Mesenchymal stem cell (in vitro differentiated cells and primary cell): Measurements from ENCODE around the gene AOC3.

Experiments used
- DNase-seq: peaks from one replicate; pipeline ENCODE4 v3.0.0-alpha.2; 2013
- H2AFZ ChIP-seq: one replicate; pipeline ENCODE4 v1.6.1; 2013; ENCODE audit warnings: low read depth, mild to moderate bottlenecking, control low read depth, inconsistent platforms, low read length, moderate library complexity
- H2AK5ac ChIP-seq: 2 replicates; pipeline ENCODE4 v1.6.1; 2013; ENCODE audit warnings: low read length, moderate library complexity, mild to moderate bottlenecking, inconsistent platforms; ENCODE audit not compliant: severe bottlenecking
- H2BK120ac ChIP-seq: one replicate; pipeline ENCODE4 v1.6.1; 2013; ENCODE audit warnings: low read depth, mild to moderate bottlenecking, inconsistent platforms, low read length, moderate library complexity
- H2BK12ac ChIP-seq, 2 experiments: one replicate each; pipeline ENCODE4 v1.6.1; 2013; ENCODE audit warnings: inconsistent platforms in 2 of 2, low read length in 2 of 2, mild to moderate bottlenecking in 2 of 2, moderate library complexity in 2 of 2, control low read depth in 1 of 2
- H2BK15ac ChIP-seq: one replicate; pipeline ENCODE4 v1.6.1; 2013; ENCODE audit warnings: mild to moderate bottlenecking, low read depth, inconsistent platforms; ENCODE audit not compliant: poor library complexity, severe bottlenecking
- H2BK5ac ChIP-seq: 2 replicates; pipeline ENCODE4 v1.6.1; 2013; ENCODE audit warnings: low read depth, mild to moderate bottlenecking, low read length, control low read depth, inconsistent platforms; ENCODE audit not compliant: poor library complexity, severe bottlenecking
- H3K14ac ChIP-seq, 2 experiments: one replicate each; pipeline ENCODE4 v1.6.1; 2013; ENCODE audit warnings: inconsistent platforms in 2 of 2, low read length in 2 of 2, control low read depth in 1 of 2, mild to moderate bottlenecking in 1 of 2, moderate library complexity in 1 of 2
- H3K18ac ChIP-seq, 2 experiments: one replicate each; pipeline ENCODE4 v1.6.1; 2013; ENCODE audit warnings: inconsistent platforms in 2 of 2, low read length in 2 of 2, control low read depth in 1 of 2, low read depth in 1 of 2, mild to moderate bottlenecking in 1 of 2
- H3K23ac ChIP-seq, 2 experiments: one replicate each; pipeline ENCODE4 v1.6.1; 2013; ENCODE audit warnings: inconsistent platforms in 2 of 2, low read length in 2 of 2, mild to moderate bottlenecking in 2 of 2, moderate library complexity in 2 of 2, control low read depth in 1 of 2
- H3K27ac ChIP-seq: 2 replicates; pipeline ENCODE4 v1.5.1; 2013; ENCODE audit warnings: mild to moderate bottlenecking, moderate library complexity, low read length, control low read depth, inconsistent platforms; ENCODE audit not compliant: poor library complexity, severe bottlenecking
- H3K27me3 ChIP-seq, 2 experiments: 2 replicates each; pipeline versions ENCODE4 v1.6.1 to v1.7.0; 2013; ENCODE audit warnings: low read length in 2 of 2, mild to moderate bottlenecking in 2 of 2, moderate library complexity in 2 of 2, control low read depth in 1 of 2, inconsistent platforms in 1 of 2; ENCODE audit not compliant: control insufficient read depth in 1 of 2, insufficient read depth in 1 of 2
- H3K36me3 ChIP-seq, 2 experiments: 2 replicates each; pipeline versions ENCODE4 v1.6.1 to v1.7.0; 2013; ENCODE audit warnings: low read length in 2 of 2, control low read depth in 1 of 2, inconsistent platforms in 1 of 2, low read depth in 1 of 2, mild to moderate bottlenecking in 1 of 2; ENCODE audit not compliant: insufficient read depth in 2 of 2, control insufficient read depth in 1 of 2
- H3K4ac ChIP-seq, 2 experiments: one replicate each; pipeline ENCODE4 v1.6.1; 2013; ENCODE audit warnings: inconsistent platforms in 2 of 2, low read length in 2 of 2, mild to moderate bottlenecking in 2 of 2, moderate library complexity in 2 of 2, control low read depth in 1 of 2, low read depth in 1 of 2
- H3K4me1 ChIP-seq: 2 replicates; pipeline ENCODE4 v1.6.1; 2013; ENCODE audit warnings: low read depth, low read length, control low read depth; ENCODE audit not compliant: control insufficient read depth, insufficient read depth
- H3K4me2 ChIP-seq: 2 replicates; pipeline ENCODE4 v1.6.1; 2013; ENCODE audit warnings: low read length, mild to moderate bottlenecking, inconsistent platforms; ENCODE audit not compliant: poor library complexity, severe bottlenecking
- H3K4me3 ChIP-seq, 2 experiments: 2 replicates each; pipeline versions ENCODE4 v1.5.1 to v1.7.0; 2013; ENCODE audit warnings: low read length in 2 of 2, mild to moderate bottlenecking in 2 of 2, control low read depth in 1 of 2, low read depth in 1 of 2; ENCODE audit not compliant: insufficient read depth in 1 of 2
- H3K79me1 ChIP-seq: replicated peaks from 2 replicates; pipeline ENCODE4 v1.6.1; 2013; ENCODE audit warnings: mild to moderate bottlenecking, control low read depth, low read length, inconsistent platforms; ENCODE audit not compliant: poor library complexity, severe bottlenecking
- H3K9ac ChIP-seq: 2 replicates; pipeline ENCODE4 v1.7.0; 2013; ENCODE audit warnings: mild to moderate bottlenecking, low read length, moderate library complexity
- H3K9me3 ChIP-seq: 2 replicates; pipeline ENCODE4 v1.7.0; 2013; ENCODE audit warnings: mild to moderate bottlenecking, low read length; ENCODE audit not compliant: control insufficient read depth
- H4K8ac ChIP-seq: one replicate; pipeline ENCODE4 v1.6.1; 2013; ENCODE audit warnings: inconsistent platforms, mild to moderate bottlenecking, low read length, moderate library complexity
- H4K91ac ChIP-seq: one replicate; pipeline ENCODE4 v1.6.1; 2013; ENCODE audit warnings: mild to moderate bottlenecking, low read length, inconsistent platforms
- WGBS: methylation state at CpG from one replicate; pipeline ENCODE4 v1.1.7; 2013; ENCODE audit warnings: mixed read lengths; 5-methylcytosine and 5-hydroxymethylcytosine counted together

Gene AOC3

DNA sequence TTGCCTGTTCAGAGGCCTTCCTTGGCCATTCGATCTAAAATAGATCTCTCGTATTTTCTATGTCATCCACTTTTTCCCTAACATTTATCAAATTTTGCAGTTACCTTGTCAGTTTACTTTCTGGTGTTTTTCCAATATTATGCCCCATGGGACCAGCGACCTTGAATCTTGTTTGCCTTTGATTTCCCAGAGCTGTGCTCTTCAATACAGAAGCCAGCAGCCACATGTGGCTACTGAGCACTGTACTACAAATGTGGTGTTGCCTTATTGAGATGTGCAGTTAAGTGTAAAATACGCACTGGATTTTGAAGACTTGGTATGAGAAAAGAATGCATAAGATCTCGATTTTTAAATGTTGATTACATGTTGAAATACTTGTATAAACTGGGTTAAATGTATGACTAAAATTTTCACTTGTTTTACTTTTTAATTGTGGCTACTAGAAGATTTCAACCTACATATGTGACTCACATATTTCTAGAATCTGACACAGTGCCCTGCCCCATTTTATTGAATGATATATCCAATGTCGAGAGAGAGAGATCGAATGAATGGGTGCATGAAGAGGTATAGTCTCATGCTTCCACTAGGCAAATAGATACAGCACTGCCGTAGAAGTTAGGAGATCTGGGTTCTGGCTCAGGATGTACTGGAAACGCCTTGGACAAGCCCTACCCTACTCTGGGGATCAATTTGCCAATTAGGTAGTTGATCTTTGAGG, 18.6 kb upstream of the AOC3 start:
- Histone ChIP-seq H2AFZ (peak overlapping the region; percentile 95), H2BK5ac (no peak overlapping the region), H2BK120ac (no peak overlapping the region), H2BK12ac (no peak overlapping the region), H3K4me1 (peaks cover 3% of the 10 kb centered on the region), H3K4me3 (peak overlapping the region; percentile 93 to 94), H3K4me2 (peak overlapping the region; percentile 97), H3K27me3 (peaks cover 0 to 13% of the 10 kb centered on the region in 2 experiments), H3K27ac (peak overlapping the region; percentile 70), H2AK5ac (no peak overlapping the region), H4K91ac (peak overlapping the region; percentile 14), H3K79me1 (peaks cover 15% of the 10 kb centered on the region), H3K9me3 (no peaks in the 10 kb centered on the region), H3K9ac (peak overlapping the region; percentile 99), H3K18ac (peak overlapping the region in 1 of 2 experiments; percentile 91), H2BK15ac (no peak overlapping the region), H4K8ac (peak overlapping the region; percentile 98), H3K36me3 (peaks cover 20 to 28% of the 10 kb centered on the region in 2 experiments), H3K23ac (no peak overlapping the region), H3K14ac (peak overlapping the region in 1 of 2 experiments; percentile 48), H3K4ac (peak overlapping the region in 1 of 2 experiments; percentile 89)
- no peak for DNase-seq
- WGBS, result 62% methylated on average over 8 of the region's 9 CpGs

DNA sequence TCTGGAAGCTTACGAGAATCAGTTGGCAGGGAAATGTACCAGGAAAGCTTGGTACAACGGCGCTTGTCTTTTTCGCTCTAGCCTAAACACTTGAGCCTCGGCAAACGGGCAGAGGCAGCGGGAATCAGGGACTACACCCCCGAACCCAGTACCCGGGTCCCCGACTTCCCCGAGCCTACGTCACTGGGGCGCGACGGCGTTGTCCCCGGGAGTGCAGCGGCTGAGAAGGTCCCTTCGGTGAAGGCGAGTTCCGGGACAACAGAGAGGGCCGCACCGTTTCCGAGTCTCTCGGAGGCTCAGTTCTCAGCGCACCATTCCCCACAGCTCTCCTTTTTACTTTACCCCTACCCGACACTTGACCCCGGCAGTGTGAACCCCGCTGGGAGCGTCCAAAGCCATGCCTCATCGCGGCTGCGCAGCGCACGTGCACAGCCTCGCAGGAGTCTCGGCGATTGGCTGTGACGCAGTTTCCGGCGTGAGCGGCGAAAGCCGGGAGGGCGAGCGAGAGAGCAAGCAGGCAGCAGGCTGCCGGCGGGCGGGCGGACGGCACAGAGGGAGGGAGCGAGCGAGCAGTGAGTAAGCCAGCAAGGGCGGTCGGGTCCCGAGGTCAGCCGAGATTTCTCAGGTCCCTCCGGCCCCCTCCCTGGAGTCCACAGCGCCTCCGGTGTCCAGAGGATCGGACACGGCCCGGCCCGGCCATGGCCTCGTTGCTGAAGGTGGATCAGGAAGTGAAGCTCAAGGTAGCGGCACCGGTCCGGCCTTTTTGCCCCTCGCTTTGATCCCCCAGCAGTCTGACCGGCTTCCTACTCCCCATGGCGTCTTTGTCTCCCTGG, 17.8 kb upstream of the AOC3 start, which contains the start of gene PSME3:
PSME3 (plus strand) TSS at position 464 of the 833 bp plus-strand sequence; CDS start at position 699, 235 bp downstream.
- H2BK12ac ChIP-seq, result peak within 1 kb of the TSS in 1 of 2 experiments; percentile 61
- WGBS, result under 1% methylated on average over 60 of the region's 71 CpGs
- peak within 1 kb of the TSS; percentile 82 to 91 for H3K18ac ChIP-seq
- peak within 1 kb of the TSS; percentile 93 to 94 for H3K4me3 ChIP-seq
- H3K14ac ChIP-seq, result peak within 1 kb of the TSS; percentile 26 to 93
- H3K79me1 ChIP-seq, result peaks cover 21% of the 10 kb centered on the region
- H3K23ac ChIP-seq, result peak within 1 kb of the TSS; percentile 2 to 42
- no peak within 1 kb of the TSS for H2AK5ac ChIP-seq
- H3K9ac ChIP-seq, result peak within 1 kb of the TSS; percentile 99
- peaks cover 27 to 36% of the 10 kb centered on the region in 2 experiments for H3K36me3 ChIP-seq
- H3K27ac ChIP-seq, result peak within 1 kb of the TSS; percentile 70
- H3K4me1 ChIP-seq, result peaks cover 3% of the 10 kb centered on the region
- H3K27me3 ChIP-seq, result peaks cover 0 to 8% of the 10 kb centered on the region in 2 experiments
- H3K9me3 ChIP-seq, result no peaks in the 10 kb centered on the region
- H4K8ac ChIP-seq, result peak within 1 kb of the TSS; percentile 98
- H4K91ac ChIP-seq, result peak within 1 kb of the TSS; percentile 65
- DNase-seq, result peak; percentile 93
- H2BK15ac ChIP-seq, result peak within 1 kb of the TSS; percentile 62
- peak within 1 kb of the TSS; percentile 97 for H3K4me2 ChIP-seq
- H2BK5ac ChIP-seq, result peak within 1 kb of the TSS; percentile 10
- H2AFZ ChIP-seq, result peak within 1 kb of the TSS; percentile 95
- no peak within 1 kb of the TSS for H2BK120ac ChIP-seq
- H3K4ac ChIP-seq, result peak within 1 kb of the TSS; percentile 71 to 89

DNA sequence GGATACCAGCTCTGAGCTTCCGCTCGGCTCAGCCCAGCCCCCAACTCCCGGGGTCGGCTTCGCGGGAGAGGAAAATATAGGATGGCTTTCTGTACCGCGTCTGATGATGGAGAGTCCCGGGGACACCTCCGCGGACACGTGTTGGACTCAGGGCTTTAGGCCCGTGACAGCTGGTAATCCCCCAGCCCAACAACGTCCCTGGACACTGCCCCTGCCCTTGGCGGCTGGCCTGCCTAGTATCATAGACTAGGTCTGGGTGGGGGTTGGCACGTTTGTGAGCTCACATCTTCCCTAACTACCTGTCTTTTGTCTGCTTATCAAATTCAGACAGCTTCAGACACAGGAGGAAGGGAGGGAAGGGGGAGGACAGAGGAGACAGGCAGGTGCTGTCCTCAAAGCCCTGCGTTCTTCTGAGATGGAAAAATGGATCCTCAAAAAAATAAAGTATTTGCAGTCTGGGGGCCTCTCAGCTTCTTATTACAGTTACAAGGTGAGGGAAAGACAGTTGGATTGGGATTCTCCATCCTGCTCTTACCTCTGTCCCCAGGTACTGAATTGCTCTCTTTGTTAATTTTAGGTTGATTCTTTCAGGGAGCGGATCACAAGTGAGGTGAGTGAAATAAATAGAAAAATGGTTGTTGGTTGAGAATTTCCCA, 17.1 kb upstream of the AOC3 start:
- peak overlapping the region in 1 of 2 experiments; percentile 2 for H3K23ac ChIP-seq
- no peak for DNase-seq
- peak overlapping the region; percentile 82 to 91 for H3K18ac ChIP-seq
- peak overlapping the region; percentile 65 for H4K91ac ChIP-seq
- peaks cover 0 to 3% of the 10 kb centered on the region in 2 experiments for H3K27me3 ChIP-seq
- H2AFZ ChIP-seq, result peak overlapping the region; percentile 6
- peaks cover 27% of the 10 kb centered on the region for H3K79me1 ChIP-seq
- H3K27ac ChIP-seq, result no peak overlapping the region
- H3K36me3 ChIP-seq, result peaks cover 35 to 43% of the 10 kb centered on the region in 2 experiments
- H2BK120ac ChIP-seq, result no peak overlapping the region
- H2BK5ac ChIP-seq, result peak overlapping the region; percentile 10
- H3K4me3 ChIP-seq, result peak overlapping the region; percentile 93 to 94
- peak overlapping the region; percentile 71 to 89 for H3K4ac ChIP-seq
- H3K4me1 ChIP-seq, result peaks cover 3% of the 10 kb centered on the region
- WGBS, result 7% methylated on average over 17 of the region's 18 CpGs
- peak overlapping the region; percentile 77 for H3K4me2 ChIP-seq
- H3K9me3 ChIP-seq, result no peaks in the 10 kb centered on the region
- no peak overlapping the region for H2AK5ac ChIP-seq
- peak overlapping the region; percentile 6 for H2BK15ac ChIP-seq
- peak overlapping the region; percentile 23 to 26 for H3K14ac ChIP-seq
- peak overlapping the region; percentile 75 for H4K8ac ChIP-seq
- no peak overlapping the region for H2BK12ac ChIP-seq
- peak overlapping the region; percentile 99 for H3K9ac ChIP-seq
